Astrocyte of the spinal cord (primary cell): ENCODE measurements around the gene SLFN11.

Experiments
- DNase-seq: peaks from one replicate; pipeline ENCODE4 v3.0.0; 2011; ENCODE audit warnings: low read depth, low spot score
- H3K4me3 ChIP-seq: 2 replicates; pipeline ENCODE4 v1.5.1; 2011; ENCODE audit warnings: low read depth, mild to moderate bottlenecking, low read length, moderate library complexity
- CTCF ChIP-seq: IDR thresholded peaks from 2 replicates; pipeline ENCODE4 v1.5.1; 2012; ENCODE audit warnings: low read depth, mild to moderate bottlenecking, low read length, inconsistent platforms
- in situ Hi-C: cut with HindIII; loops from 2 replicates; pipeline ENCODE4 v1.10.0; 2017; ENCODE audit warnings: low sequenced_read_pairs

Gene SLFN11

DNA sequence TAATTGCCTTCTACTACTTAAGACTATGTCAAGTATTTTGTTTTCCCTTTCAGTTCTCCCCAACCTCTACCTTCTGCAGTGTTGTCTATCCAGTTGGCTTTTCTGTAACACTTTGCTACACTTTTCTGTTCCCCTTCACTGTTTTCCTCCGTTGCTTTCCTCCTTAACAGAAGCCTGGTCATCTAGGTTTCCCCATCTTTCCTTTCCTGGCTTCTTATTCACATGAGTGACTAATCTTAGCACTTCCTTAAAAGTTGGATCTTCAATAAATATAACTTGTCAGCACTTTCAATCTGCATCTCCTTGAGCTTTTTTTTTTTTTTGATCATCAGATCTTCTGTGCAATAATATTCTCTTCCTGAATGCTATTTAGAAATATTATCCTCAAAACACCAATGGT is 2.8 kb upstream of the SLFN11 start:
- no peak for TF ChIP-seq CTCF
- DNase-seq, result no peak
- H3K4me3 ChIP-seq, result no peak overlapping the region
- in situ Hi-C loops, result no loop called here

DNA sequence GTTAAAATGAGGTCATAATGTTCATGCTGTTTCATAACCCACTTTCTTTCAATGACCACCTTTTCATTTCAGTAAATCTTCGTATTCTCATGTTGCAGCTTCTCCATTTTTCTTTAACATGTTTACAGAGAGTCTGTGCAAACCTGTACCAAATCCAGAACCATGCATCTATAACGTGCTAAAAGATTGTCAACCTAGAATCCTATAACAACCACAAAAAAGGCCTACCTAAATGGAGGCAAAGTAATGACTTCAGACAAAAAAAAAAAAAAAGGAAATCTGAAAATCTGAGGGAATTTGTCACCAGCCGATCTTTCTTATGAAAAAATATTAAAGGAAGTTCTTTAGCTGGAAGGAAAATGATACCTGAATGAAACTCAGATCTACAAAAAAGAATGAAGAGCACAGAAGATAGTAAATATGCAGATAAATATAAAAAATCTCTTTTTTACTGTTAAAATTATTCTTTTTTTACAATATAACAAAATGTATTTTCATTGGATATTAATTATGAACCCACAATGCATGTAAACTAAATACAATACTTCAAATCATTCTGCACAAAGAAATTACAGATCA is 1.4 kb upstream of the SLFN11 start:
- DNase-seq, result no peak
- TF ChIP-seq CTCF, result no peak
- peak overlapping the region; percentile 49 for H3K4me3 ChIP-seq
- in situ Hi-C loops, result no loop called here

GRCh38 chr17:35373984-35374765 is 754 bp upstream of the SLFN11 start:
- H3K4me3 ChIP-seq, result peak overlapping the region; percentile 49
- no peak for TF ChIP-seq CTCF
- peak; percentile 39 for DNase-seq
- in situ Hi-C loops, result no loop called here

- TF ChIP-seq CTCF, result no peak
- DNase-seq, result no peak
- in situ Hi-C loops, result no loop called here
- H3K4me3 ChIP-seq, result peak overlapping the region; percentile 49
Measured at GRCh38 chr17:35372846-35373533, 431 bp downstream of the SLFN11 start.

DNA sequence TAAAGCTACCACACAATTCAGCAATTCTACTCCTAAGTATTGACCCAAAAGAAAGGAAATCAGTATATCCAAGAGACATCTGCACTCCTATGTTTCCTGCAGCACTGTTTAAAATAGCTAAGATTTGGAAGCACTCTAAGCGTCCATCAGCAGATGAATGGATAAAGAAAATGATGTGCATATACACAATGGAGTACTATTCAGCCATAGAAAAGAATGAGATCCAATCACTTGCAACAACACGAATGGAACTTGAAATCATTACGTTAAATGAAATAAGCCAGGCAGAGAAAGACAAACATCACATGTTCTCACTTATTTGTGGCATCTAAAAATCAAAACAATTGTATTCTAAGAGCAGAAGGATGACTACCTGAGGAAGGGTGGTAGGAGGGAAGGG is 1.5 kb downstream of the SLFN11 start:
- in situ Hi-C loops, result no loop called here
- no peak overlapping the region for H3K4me3 ChIP-seq
- DNase-seq, result no peak
- TF ChIP-seq CTCF, result no peak

DNA sequence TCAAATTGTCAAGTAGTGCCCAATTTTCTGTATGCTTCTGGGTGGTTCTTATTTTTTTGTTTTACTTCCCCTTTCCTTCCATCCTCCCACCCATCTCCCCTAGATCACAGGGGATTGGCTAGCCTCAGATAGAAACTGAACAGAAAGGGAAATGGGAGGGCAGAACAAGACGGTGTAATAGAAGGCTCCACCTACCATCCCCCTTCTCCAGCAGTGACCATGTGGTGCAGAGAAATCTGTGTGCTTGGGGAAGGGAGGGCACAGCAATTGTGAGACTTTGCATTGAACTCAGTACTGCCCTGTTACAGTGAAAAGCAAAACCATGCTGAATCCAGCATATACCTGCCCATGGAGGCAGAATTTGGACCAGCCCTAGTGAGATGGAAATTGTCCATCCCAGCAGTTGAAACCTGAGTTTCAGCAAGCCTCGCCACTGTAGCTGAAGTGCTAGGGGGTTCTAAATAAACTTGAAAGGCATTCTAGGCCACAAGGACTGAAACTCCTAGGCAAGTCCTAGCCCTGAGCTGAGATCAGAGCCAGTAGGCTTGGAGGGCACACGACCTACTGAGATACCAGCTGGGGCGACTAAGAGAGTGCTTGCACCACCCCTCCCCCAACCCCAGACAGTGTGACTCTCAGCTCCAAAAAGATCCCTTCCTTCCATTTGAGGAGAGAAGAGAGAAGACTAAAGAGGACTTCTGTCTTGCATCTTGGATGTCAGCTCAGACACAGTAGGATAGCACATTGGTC is 5.2 kb downstream of the SLFN11 start:
- DNase-seq, result no peak
- in situ Hi-C loops, result no loop called here
- H3K4me3 ChIP-seq, result no peak overlapping the region
- no peak for TF ChIP-seq CTCF
